Chondrocyte (in vitro differentiated cells): ENCODE results near the gene RUSF1. TPM values are rescaled to one million over a fixed set of nuclear protein-coding genes. Genes with fewer than 3 reads are reported as not detected.

Experiments used
- DNase-seq: peaks from one replicate; pipeline ENCODE4 v3.0.0; 2021; ENCODE audit warnings: mixed read lengths, low spot score
- H3K27ac Mint-ChIP-seq: one replicate; pipeline ENCODE4 v1.8.0; 2021; ENCODE audit warnings: mild to moderate bottlenecking, moderate library complexity, mixed read lengths; ENCODE audit not compliant: unreplicated experiment
- H3K27me3 Mint-ChIP-seq: 2 replicates; pipeline ENCODE4 v1.8.0; 2021; ENCODE audit warnings: low read depth, mixed read lengths
- H3K36me3 Mint-ChIP-seq: 2 replicates; pipeline ENCODE4 v1.8.0; 2021; ENCODE audit warnings: low read depth, mixed read lengths
- H3K4me1 Mint-ChIP-seq: 2 replicates; pipeline ENCODE4 v1.8.0; 2021; ENCODE audit warnings: low read depth, mild to moderate bottlenecking, mixed read lengths
- H3K4me3 Mint-ChIP-seq: one replicate; pipeline ENCODE4 v1.8.0; 2021; ENCODE audit warnings: mild to moderate bottlenecking, moderate library complexity, mixed read lengths; ENCODE audit not compliant: unreplicated experiment
- H3K9me3 Mint-ChIP-seq: 2 replicates; pipeline ENCODE4 v1.8.0; 2021; ENCODE audit warnings: low read depth, mixed read lengths
- CTCF ChIP-seq: fragments of 200-600 bp; sonication (generic); IDR thresholded peaks from 2 replicates; pipeline ENCODE4 v1.5.0; 2021; ENCODE audit warnings: antibody characterized with exemption, mild to moderate bottlenecking, moderate library complexity
- total RNA-seq: library from RNA; stranded (reverse); gene quantifications from 3 replicates; pipeline ENCODE4 v1.2.1, GENCODE V29; 2021

The RUSF1 gene
- total RNA-seq, 1 donor from 2014 or later: 58.3 TPM

DNA sequence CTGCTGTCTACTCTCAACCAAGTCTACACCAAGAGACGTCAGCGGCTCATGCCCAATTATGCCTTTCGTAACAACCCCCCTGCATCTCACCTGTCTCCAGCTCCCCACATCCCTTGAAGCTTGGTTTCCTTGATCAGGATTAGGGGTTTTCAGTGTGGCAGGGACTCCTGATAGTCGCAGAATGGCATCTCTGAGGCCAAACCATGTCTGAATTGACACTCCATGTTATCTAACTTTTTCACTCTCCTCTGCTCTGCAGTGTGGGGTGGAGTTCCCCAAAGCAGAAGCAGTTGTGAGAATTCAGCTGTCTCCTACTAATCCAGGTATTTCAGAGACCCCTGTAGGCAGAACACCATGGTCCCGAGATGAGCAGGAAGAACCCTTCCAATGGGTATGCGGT is 13.9 kb upstream of the RUSF1 start:
- DNase-seq: no peak
- peak overlapping the region; percentile 2 for H3K27ac Mint-ChIP-seq
- H3K4me1 Mint-ChIP-seq: no peaks in the 10 kb centered on the region
- no peaks in the 10 kb centered on the region for H3K9me3 Mint-ChIP-seq
- H3K4me3 Mint-ChIP-seq: no peak overlapping the region
- H3K27me3 Mint-ChIP-seq: peaks cover 26% of the 10 kb centered on the region
- no peaks in the 10 kb centered on the region for H3K36me3 Mint-ChIP-seq
- TF ChIP-seq CTCF: no peak

- Mint-ChIP-seq H3K27ac (no peak overlapping the region), H3K4me1 (no peaks in the 10 kb centered on the region)
These were observed 13.2 kb upstream of the RUSF1 start for GRCh38 chr16:31521368-31521767.

GRCh38 chr16:31519759-31520431 is 11.7 kb upstream of the RUSF1 start:
- H3K9me3 Mint-ChIP-seq: no peaks in the 10 kb centered on the region
- H3K27ac Mint-ChIP-seq: no peak overlapping the region
- H3K4me3 Mint-ChIP-seq: no peak overlapping the region
- no peaks in the 10 kb centered on the region for H3K36me3 Mint-ChIP-seq
- DNase-seq: no peak
- peaks cover 30% of the 10 kb centered on the region for H3K27me3 Mint-ChIP-seq
- no peaks in the 10 kb centered on the region for H3K4me1 Mint-ChIP-seq
- TF ChIP-seq CTCF: no peak

More at GRCh38 chr16:31521368-31521767, 13.2 kb upstream of the RUSF1 start:
- peaks cover 30% of the 10 kb centered on the region for H3K27me3 Mint-ChIP-seq
- H3K9me3 Mint-ChIP-seq: no peaks in the 10 kb centered on the region
- no peaks in the 10 kb centered on the region for H3K36me3 Mint-ChIP-seq
- no peak overlapping the region for H3K4me3 Mint-ChIP-seq
- no peak for TF ChIP-seq CTCF
- no peak for DNase-seq

DNA sequence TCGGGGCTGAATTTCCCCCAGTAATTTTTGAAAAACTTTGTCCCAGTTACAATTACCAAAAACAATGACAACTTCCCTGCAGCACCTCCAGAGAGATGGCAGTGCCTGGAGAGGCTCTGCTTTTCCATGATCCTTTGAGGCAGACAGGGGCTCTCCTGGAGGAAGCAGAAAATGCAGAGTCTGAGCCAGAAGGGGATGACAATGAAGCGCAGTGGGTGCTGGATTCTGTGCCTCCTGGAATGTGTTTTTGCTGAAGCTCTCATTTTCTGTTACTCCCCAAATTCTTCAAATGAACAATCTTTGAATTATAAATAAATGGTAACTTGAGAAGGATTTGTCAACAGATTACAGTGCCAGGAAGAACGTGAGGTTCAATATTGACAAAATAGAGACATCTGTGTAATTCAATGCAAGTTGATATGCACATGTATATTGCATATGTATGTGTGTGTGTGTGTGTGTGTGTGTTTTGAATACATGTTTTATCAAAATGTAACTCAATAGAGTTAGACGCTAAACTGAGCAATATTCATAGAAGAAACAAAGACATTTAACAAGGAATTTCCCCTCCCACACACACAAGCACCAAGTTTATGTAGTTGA is 9.7 kb upstream of the RUSF1 start:
- H3K27me3 Mint-ChIP-seq: peaks cover 25% of the 10 kb centered on the region

DNA sequence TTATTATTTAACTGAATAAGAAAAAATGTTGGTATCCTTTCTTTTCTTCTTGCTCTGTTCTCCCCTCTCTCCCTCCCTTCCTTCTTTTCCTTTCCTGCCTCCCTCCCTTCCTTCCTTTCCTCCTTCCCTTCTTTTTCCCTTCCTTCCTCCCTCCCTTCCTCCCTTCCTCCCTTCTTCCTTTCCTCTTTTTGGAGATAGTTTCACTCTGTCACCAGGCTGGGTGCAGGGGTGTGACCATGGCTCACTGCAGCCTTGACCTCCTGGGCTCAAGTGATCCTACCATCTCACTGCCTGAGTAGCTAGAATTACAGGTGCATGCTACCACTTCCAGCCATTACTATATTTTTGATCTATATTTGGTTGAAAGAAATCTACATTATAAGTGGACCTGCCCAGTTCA is 5.7 kb upstream of the RUSF1 start:
- Mint-ChIP-seq H3K27me3 (peaks cover 17% of the 10 kb centered on the region), H3K27ac (peak overlapping the region; percentile 51), H3K4me3 (no peak overlapping the region), H3K9me3 (peaks cover 7% of the 10 kb centered on the region), H3K36me3 (no peaks in the 10 kb centered on the region), H3K4me1 (peaks cover 10% of the 10 kb centered on the region)
- no peak for DNase-seq
- no peak for TF ChIP-seq CTCF

More for the DNA sequence above, 9.7 kb upstream of the RUSF1 start:
- Mint-ChIP-seq H3K27ac (no peak overlapping the region), H3K4me3 (no peak overlapping the region), H3K9me3 (peaks cover under 1% of the 10 kb centered on the region), H3K36me3 (no peaks in the 10 kb centered on the region), H3K4me1 (peaks cover 3% of the 10 kb centered on the region)
- no peak for TF ChIP-seq CTCF
- DNase-seq: no peak
